GM21737 (cell line): ENCODE measurements around the gene BBS4.

Source experiments
- ATAC-seq: cut with Tn5 transposase; IDR thresholded peaks from one replicate; pipeline ENCODE4 v1.9.1; 2021; ENCODE audit warnings: mild to moderate bottlenecking, moderate library complexity; ENCODE audit not compliant: unreplicated experiment

Gene BBS4

DNA sequence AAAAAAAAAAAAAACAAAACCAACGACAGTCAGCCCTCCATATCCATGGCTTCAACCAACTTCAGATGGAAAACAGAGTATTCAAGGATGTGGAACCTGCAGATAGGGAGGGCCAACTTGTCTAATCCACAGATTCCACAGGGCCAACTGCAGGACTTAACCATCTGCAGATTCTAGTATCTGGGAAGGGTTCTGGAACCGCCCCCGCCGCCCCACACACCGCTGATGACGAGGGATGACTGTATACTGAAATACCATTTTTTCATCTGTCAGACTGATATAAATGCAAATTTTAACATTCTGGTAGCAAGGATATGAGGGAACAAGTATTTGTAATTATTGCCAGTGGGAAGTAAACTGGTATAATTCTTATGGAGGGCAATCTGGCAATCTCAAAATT lies 68.1 kb downstream of the BBS4 start:
- no peak for ATAC-seq

GRCh38 chr15:72758182-72758581 lies 72.2 kb downstream of the BBS4 start:
- no peak for ATAC-seq

GRCh38 chr15:72760590-72761260 lies 74.7 kb downstream of the BBS4 start:
- ATAC-seq = no peak

DNA sequence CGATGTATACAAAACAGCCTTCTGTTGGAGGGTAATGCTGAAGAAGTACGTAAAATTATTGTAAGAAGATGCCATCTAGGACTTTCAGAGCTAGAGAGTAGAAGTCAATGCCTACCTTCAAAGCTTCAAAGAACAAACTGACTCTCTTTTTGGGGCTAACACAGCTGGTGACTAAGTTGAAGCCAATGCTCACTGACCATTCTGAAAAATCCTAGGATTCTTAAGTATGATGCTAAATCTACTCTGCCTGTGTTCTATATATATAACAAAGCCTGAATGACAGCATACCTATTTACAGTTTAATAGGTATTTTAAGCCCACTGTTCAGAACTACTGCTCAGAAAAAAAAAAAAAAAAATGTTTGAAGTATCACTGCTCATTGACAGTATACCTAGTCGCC lies 78.6 kb downstream of the BBS4 start:
- no peak for ATAC-seq

GRCh38 chr15:72766025-72766424 lies 80.0 kb downstream of the BBS4 start:
- no peak for ATAC-seq

DNA sequence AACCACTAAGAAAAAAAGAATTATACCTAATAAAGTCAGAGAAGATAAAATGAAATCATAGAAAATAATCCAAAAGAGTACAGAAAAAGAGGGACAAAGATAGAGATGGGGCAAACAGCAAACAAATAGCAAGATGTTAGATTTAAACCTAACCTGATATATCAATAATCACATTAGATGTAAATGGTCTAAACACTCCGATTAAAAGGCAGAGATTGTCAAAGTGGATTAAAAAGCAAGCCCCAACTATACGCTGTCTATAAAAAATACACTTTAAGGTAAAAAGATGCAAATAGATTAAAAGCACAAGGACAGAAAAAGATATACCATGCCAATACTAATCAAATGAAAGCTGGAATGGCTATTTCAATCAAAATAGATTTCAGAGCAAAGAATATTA lies 80.8 kb downstream of the BBS4 start:
- ATAC-seq = no peak

DNA sequence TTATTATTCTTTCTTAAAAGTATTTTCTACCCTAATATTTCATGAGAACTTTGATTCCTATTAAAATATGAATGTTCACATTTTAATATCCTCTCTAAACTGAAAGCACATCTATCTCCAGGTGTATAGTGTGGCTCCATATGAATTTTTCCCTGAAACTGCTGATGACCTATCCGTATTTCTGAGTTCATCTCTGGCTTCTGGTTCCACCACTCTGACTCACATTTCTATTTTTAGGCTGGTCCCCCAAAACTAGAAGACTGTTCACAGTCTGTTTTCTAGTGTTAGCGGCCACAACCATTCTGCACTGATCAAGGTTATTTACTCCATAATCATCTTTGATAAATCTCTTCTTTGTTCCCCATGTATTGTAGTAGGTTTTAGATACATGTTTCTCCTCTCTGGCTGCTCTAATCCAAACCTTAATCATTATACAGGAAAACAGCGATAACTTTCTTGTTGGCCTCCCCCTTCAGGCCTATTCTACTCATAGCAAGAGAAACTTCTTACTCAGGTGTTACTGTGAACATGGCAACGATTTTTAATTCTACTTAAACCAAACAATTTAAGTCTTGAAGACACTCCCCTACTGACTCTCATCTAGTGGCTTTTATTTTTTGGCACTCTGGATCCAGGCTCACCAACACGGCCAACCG lies 84.8 kb downstream of the BBS4 start:
- ATAC-seq = no peak

GRCh38 chr15:72771329-72771725 lies 85.3 kb downstream of the BBS4 start:
- ATAC-seq = no peak

DNA sequence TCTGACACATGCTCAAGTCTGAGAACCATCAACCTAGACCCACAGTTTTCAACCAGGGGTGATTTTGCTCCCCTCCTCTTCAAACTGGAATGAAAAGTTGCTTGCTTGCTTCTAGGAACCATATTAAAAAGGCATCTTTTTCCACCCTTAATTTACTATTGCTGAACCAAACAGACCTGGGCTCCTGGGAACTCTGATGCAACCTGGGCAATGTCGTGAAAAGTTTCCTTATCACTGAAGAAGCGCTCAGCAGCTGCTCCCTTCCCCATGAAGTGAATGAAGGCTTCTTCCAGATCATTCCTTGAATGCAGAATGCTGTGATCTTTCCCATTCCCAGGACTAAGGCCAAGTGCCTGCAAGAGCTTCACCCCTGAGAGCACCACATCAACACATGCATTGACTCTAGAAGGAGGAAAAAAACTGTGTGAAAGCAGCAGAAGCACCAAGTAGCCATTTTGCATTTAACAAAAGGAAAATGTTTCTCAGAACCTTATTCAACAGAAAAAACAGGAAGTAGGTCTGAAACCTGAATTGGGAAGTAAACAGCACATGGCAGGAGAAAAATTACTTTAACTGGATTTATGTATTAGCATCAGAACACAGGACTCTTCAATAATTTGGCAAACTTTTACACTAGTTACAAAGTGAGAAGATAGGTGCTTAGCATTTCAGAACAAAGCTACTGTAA lies 88.8 kb downstream of the BBS4 start:
- ATAC-seq = no peak

DNA sequence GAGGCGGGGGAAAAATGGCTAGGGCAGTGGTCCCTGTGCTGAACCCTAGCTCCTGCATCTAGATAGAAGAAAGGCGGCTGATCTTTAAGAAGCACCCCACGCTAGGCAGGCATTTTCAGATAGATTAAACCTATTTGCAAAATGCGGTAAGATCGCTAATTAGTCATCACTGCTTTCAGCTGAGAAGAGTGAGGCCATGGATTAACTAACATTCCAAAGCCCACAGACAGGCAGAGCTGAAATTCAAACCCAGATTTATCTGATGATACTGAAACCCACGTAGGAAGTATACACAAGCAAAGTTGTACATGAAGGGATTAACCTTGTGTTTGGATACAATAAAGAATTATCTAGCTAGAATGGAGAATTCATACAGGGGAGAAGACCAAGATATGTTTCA lies 92.8 kb downstream of the BBS4 start:
- no peak for ATAC-seq

DNA sequence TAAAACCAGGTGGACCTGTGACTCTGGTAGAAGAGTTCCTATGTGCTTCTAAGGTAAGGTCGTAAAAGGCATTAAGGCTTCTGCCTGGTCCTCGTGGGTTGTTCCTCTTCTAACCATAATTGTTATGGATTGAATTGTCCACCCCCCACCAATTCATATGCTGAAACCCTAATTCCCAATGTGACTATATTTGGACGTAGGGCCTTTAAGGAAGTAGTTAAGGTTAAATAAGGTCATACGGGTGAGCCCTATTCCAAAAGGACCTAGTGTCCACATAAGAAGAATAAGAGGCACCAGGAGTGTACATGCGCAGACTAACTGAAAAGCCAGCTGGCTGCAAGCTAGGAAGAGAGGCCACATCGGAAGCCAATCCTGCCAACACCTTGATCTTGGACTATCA lies 95.6 kb downstream of the BBS4 start:
- ATAC-seq = no peak

GRCh38 chr15:72782274-72783003 lies 96.4 kb downstream of the BBS4 start:
- ATAC-seq = no peak

DNA sequence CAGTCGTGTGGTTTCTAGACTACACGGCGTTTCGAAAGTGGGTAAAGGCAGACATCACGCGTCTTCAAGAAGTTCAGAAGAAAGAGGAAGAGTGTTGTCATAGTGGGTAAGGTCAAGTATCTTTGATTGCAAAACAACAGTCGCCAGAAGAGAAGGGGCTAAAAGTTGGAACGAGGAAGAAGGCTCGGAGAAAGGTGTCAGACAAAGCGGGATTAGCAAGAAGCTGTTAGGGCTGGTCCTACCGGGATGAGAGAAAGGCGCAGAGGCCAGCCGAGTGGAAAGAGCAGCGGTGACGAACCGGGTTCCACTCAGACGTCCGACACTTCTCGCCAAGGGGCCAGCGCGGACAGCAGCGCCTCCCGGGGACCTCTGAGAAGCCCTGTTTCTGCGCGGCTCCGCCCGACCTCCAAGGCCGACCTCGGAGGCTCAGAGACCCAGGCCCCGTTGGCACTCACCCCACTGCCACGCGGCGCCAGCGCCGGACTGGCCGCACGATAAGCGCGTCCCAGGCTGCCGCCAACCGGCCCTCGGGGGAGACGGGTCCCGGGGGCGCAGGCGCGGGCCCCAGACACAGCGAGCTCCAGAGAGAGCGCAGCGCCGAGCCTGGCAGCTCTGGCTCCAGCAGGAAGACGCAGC lies 97.1 kb downstream of the BBS4 start:
- peak; percentile 30 for ATAC-seq

- peak; percentile 80 for ATAC-seq
Observed at GRCh38 chr15:72783640-72784455, 97.8 kb downstream of the BBS4 start, which contains the start of gene ADPGK. Gene ADPGK (minus strand): TSS chr15:72783758. CDS start chr15:72783691, 67 bp downstream.

DNA sequence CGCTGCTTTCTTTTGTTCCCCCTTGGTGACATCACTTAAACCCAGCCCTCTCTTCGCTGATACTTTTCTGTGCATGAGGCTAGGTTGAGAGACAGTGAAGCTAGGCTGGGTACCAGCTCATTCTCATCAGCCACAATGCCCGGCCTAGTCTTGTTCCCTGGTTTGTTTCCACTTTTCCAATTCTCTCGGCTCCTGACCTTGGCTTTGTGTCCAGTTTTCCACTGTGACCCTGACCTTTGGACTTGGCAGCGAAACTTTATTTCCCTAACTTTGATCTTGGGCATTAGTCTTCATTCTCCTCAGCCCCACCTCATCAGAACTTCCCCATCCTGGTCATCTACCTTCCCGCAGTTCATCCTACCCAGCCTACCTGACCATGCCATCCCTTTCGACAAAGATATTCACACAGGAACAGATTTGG lies 98.5 kb downstream of the BBS4 start:
- no peak for ATAC-seq

GRCh38 chr15:72785432-72785831 lies 99.4 kb downstream of the BBS4 start:
- no peak for ATAC-seq

DNA sequence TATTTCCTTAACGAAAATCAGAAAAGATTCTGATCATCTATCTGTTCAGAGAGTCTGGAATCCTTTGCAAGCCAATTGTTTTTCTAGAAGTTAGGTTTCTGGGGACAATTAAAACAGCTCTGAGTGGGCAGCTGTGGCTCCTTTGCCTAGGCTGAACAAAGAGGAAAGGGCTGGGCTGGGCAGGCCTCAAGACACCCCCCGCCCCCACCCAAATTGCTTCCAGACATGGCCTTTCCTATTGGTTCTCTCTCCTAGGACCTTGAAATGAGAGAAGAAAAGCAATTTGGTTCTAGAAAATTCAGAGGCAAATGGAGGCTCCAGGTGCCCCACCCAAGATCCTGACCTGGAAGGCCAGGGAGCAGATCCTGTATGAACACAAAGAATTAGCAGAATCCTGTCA lies 99.8 kb downstream of the BBS4 start:
- ATAC-seq = no peak

- ATAC-seq = no peak
Observed at GRCh38 chr15:72786242-72786641, 100.2 kb downstream of the BBS4 start.

GRCh38 chr15:72786676-72787345 lies 100.8 kb downstream of the BBS4 start:
- no peak for ATAC-seq

GRCh38 chr15:72787526-72787925 lies 101.5 kb downstream of the BBS4 start:
- ATAC-seq = no peak
